Activated naive CD4-positive, alpha-beta T cell treated with anti-CD3 and anti-CD28 coated beads for 36 hours (primary cell): ENCODE results near the gene DPEP2. TPM values are rescaled to one million over a fixed set of nuclear protein-coding genes. Genes with fewer than 3 reads are reported as not detected.
"Not testable (repeated sequence)": the region's sequence is repeated elsewhere in the genome, so short reads cannot be mapped to it uniquely, and the experiment has no call there.

Experiments
- CTCF ChIA-PET: fragments of 350-600 bp; sonication (Branson Sonifier 250); formaldehyde crosslinking; loops from one replicate; lab custom pipeline; 2021; ENCODE audit warnings: antibody characterized with exemption; lab: Charles Lee
- DNase-seq: peaks from one replicate; pipeline ENCODE4 v3.0.0-alpha.2; 2020
- H3K27ac Mint-ChIP-seq: one replicate; pipeline ENCODE4 v1.8.0; 2021; ENCODE audit warnings: mild to moderate bottlenecking, mixed read lengths
- H3K27me3 Mint-ChIP-seq: one replicate; pipeline ENCODE4 v1.8.0; 2021; ENCODE audit warnings: low read depth, mixed read lengths
- H3K36me3 Mint-ChIP-seq: one replicate; pipeline ENCODE4 v1.8.0; 2021; ENCODE audit warnings: low read depth, mixed read lengths
- H3K4me1 Mint-ChIP-seq: one replicate; pipeline ENCODE4 v1.8.0; 2021; ENCODE audit warnings: low read depth, mixed read lengths
- H3K4me3 Mint-ChIP-seq: one replicate; pipeline ENCODE4 v1.8.0; 2021; ENCODE audit warnings: mild to moderate bottlenecking, moderate library complexity, mixed read lengths
- H3K9me3 Mint-ChIP-seq: one replicate; pipeline ENCODE4 v1.8.0; 2021; ENCODE audit warnings: mixed read lengths
- intact Hi-C: fragments of 100-400 bp; cut with micrococcal nuclease; formaldehyde crosslinking; loops from one replicate; pipeline ENCODE4 v1.15.1; 2023
- total RNA-seq, 2 experiments: library from RNA; stranded (reverse); gene quantifications; one replicate each; pipeline ENCODE4 v1.2.3, GENCODE V29; 2021

DPEP2 gene
- total RNA-seq, 2 experiments from 2014 or later, result 3.1 to 3.8 TPM

- peaks cover 16% of the 10 kb centered on the region for H3K36me3 Mint-ChIP-seq
- no peaks in the 10 kb centered on the region for H3K27me3 Mint-ChIP-seq
- CTCF ChIA-PET, result interaction anchor here (0.7 to 3.4 kb wide), 4 partner anchors 12 to 35 kb away, joined by 3 to 16 read pairs (median 4); no protein-coding TSS in a partner anchor
- H3K4me1 Mint-ChIP-seq, result peaks cover 16% of the 10 kb centered on the region
- no peak for DNase-seq
- no peak overlapping the region for H3K27ac Mint-ChIP-seq
- intact Hi-C loops, result no loop called here
- H3K9me3 Mint-ChIP-seq, result no peaks in the 10 kb centered on the region
- H3K4me3 Mint-ChIP-seq, result no peak overlapping the region
Observed at GRCh38 chr16:68028996-68029395, 29.7 kb upstream of the DPEP2 start.

- peaks cover 38% of the 10 kb centered on the region for H3K4me1 Mint-ChIP-seq
Observed at GRCh38 chr16:68022728-68023537, 23.6 kb upstream of the DPEP2 start, which contains the start of the genes DDX28 and DUS2. Gene DDX28 (minus strand): TSS chr16:68023232. CDS start chr16:68023202, 30 bp downstream. Gene DUS2 (plus strand): TSS chr16:68023284. CDS start chr16:68038024, 14,740 bp downstream.

GRCh38 chr16:68022278-68022727, 23.0 kb upstream of the DPEP2 start:
- CTCF ChIA-PET, result interaction anchor here (0.6 to 1.8 kb wide), 7 partner anchors 19 to 307 kb away, joined by 3 to 4 read pairs (median 3); no protein-coding TSS in a partner anchor
- H3K9me3 Mint-ChIP-seq, result no peaks in the 10 kb centered on the region

More at GRCh38 chr16:68022728-68023537, 23.6 kb upstream of the DPEP2 start, which contains the start of the genes DDX28 and DUS2:
- Mint-ChIP-seq H3K27ac (peak within 1 kb of the TSS; percentile 94), H3K9me3 (no peaks in the 10 kb centered on the region), H3K27me3 (no peaks in the 10 kb centered on the region), H3K36me3 (peaks cover 25% of the 10 kb centered on the region), H3K4me3 (peak within 1 kb of the TSS; percentile 99)
- peak; percentile 96 for DNase-seq
- CTCF ChIA-PET, result interaction anchor here (1.3 to 1.8 kb wide), 3 partner anchors 18 to 306 kb away, joined by 3 to 6 read pairs (median 4); no protein-coding TSS in a partner anchor
- intact Hi-C loops, result loop anchor here (1.0 to 5.0 kb wide), 6 partner anchors 30 to 216 kb away; partner anchors contain the start of genes DPEP3, PSMB10, RANBP10 and SLC12A4

GRCh38 chr16:68021490-68021889, 22.2 kb upstream of the DPEP2 start:
- no peak for DNase-seq
- Mint-ChIP-seq H3K4me3 (peak overlapping the region; percentile 99), H3K9me3 (no peaks in the 10 kb centered on the region), H3K4me1 (peaks cover 38% of the 10 kb centered on the region), H3K27ac (no peak overlapping the region), H3K27me3 (no peaks in the 10 kb centered on the region), H3K36me3 (peaks cover 18% of the 10 kb centered on the region)
- intact Hi-C loops, result loop anchor here (5.0 kb wide), 1 partner anchor 39 kb away; the partner anchor contains the start of gene DPEP3
- CTCF ChIA-PET, result interaction anchor here (0.6 to 1.8 kb wide), 9 partner anchors 15 to 523 kb away, joined by 3 to 4 read pairs (median 3); no protein-coding TSS in a partner anchor

More at GRCh38 chr16:68022278-68022727, 23.0 kb upstream of the DPEP2 start:
- no peak for DNase-seq
- intact Hi-C loops, result loop anchor here (2.0 to 5.0 kb wide), 5 partner anchors 40 to 216 kb away; partner anchors contain the start of genes DPEP3, PSMB10, RANBP10 and SLC12A4
- H3K27ac Mint-ChIP-seq, result peak overlapping the region; percentile 94
- H3K36me3 Mint-ChIP-seq, result peaks cover 19% of the 10 kb centered on the region
- no peaks in the 10 kb centered on the region for H3K27me3 Mint-ChIP-seq
- peak overlapping the region; percentile 99 for H3K4me3 Mint-ChIP-seq
- peaks cover 38% of the 10 kb centered on the region for H3K4me1 Mint-ChIP-seq

- H3K36me3 Mint-ChIP-seq, result peaks cover 13% of the 10 kb centered on the region
- peaks cover 25% of the 10 kb centered on the region for H3K4me1 Mint-ChIP-seq
- CTCF ChIA-PET, result interaction anchor here (0.6 to 2.9 kb wide), 2 partner anchors 22 to 44 kb away, joined by 3 to 15 read pairs; no protein-coding TSS in a partner anchor
- H3K27ac Mint-ChIP-seq, result no peak overlapping the region
- H3K9me3 Mint-ChIP-seq, result no peaks in the 10 kb centered on the region
- H3K27me3 Mint-ChIP-seq, result no peaks in the 10 kb centered on the region
- no peak for DNase-seq
- H3K4me3 Mint-ChIP-seq, result no peak overlapping the region
- intact Hi-C loops, result no loop called here
Observed at GRCh38 chr16:68019167-68019680, 19.9 kb upstream of the DPEP2 start.

- Mint-ChIP-seq H3K4me3 (no peak within 1 kb of the TSS), H3K27ac (no peak within 1 kb of the TSS), H3K9me3 (no peaks in the 10 kb centered on the region), H3K4me1 (peaks cover 11% of the 10 kb centered on the region), H3K36me3 (no peaks in the 10 kb centered on the region), H3K27me3 (no peaks in the 10 kb centered on the region)
- CTCF ChIA-PET, result interaction anchor here (1.5 kb wide), 1 partner anchor 32 kb away, joined by 3 read pairs; no protein-coding TSS in a partner anchor
- no peak for DNase-seq
- intact Hi-C loops, result no loop called here
Observed at GRCh38 chr16:68015681-68016080, 16.4 kb upstream of the DPEP2 start, which contains the start of gene DPEP2NB. Gene DPEP2NB (minus strand): TSS chr16:68015911. CDS start chr16:68015770, 141 bp downstream.

GRCh38 chr16:68013440-68013839, 14.2 kb upstream of the DPEP2 start:
- H3K4me3 Mint-ChIP-seq, result no peak overlapping the region
- CTCF ChIA-PET, result interaction anchor here (0.6 to 1.7 kb wide), 3 partner anchors 8 to 117 kb away, joined by 3 to 5 read pairs (median 3); no protein-coding TSS in a partner anchor
- H3K4me1 Mint-ChIP-seq, result peaks cover 12% of the 10 kb centered on the region
- no peak overlapping the region for H3K27ac Mint-ChIP-seq
- no peaks in the 10 kb centered on the region for H3K9me3 Mint-ChIP-seq
- no peaks in the 10 kb centered on the region for H3K27me3 Mint-ChIP-seq
- no peak for DNase-seq
- intact Hi-C loops, result no loop called here
- no peaks in the 10 kb centered on the region for H3K36me3 Mint-ChIP-seq

GRCh38 chr16:68009872-68010271, 10.6 kb upstream of the DPEP2 start:
- H3K36me3 Mint-ChIP-seq, intact Hi-C loops: not testable (repeated sequence)

GRCh38 chr16:68009157-68009735, 10.0 kb upstream of the DPEP2 start:
- H3K27me3 Mint-ChIP-seq, result no peaks in the 10 kb centered on the region
- CTCF ChIA-PET, result interaction anchor here (0.7 to 0.9 kb wide), 2 partner anchors 20 to 55 kb away, joined by 3 to 4 read pairs; no protein-coding TSS in a partner anchor
- H3K4me3 Mint-ChIP-seq, result no peak overlapping the region
- peak overlapping the region; percentile 12 for H3K27ac Mint-ChIP-seq
- no peaks in the 10 kb centered on the region for H3K9me3 Mint-ChIP-seq
- no peaks in the 10 kb centered on the region for H3K36me3 Mint-ChIP-seq
- intact Hi-C loops, result no loop called here
- peaks cover 31% of the 10 kb centered on the region for H3K4me1 Mint-ChIP-seq
- no peak for DNase-seq

More at GRCh38 chr16:68009872-68010271, 10.6 kb upstream of the DPEP2 start:
- DNase-seq, H3K27ac Mint-ChIP-seq, H3K9me3 Mint-ChIP-seq, H3K4me3 Mint-ChIP-seq, H3K27me3 Mint-ChIP-seq: not testable (repeated sequence)
- CTCF ChIA-PET, result interaction anchor here (0.7 kb wide), 1 partner anchor 56 kb away, joined by 4 read pairs; no protein-coding TSS in a partner anchor
- peaks cover 29% of the 10 kb centered on the region for H3K4me1 Mint-ChIP-seq

GRCh38 chr16:68005786-68006286, 6.6 kb upstream of the DPEP2 start:
- DNase-seq, result peak; percentile 43
- Mint-ChIP-seq H3K9me3 (no peaks in the 10 kb centered on the region), H3K36me3 (no peaks in the 10 kb centered on the region), H3K4me3 (peak overlapping the region; percentile 45), H3K27me3 (no peaks in the 10 kb centered on the region), H3K27ac (peak overlapping the region; percentile 88), H3K4me1 (peaks cover 28% of the 10 kb centered on the region)
- intact Hi-C loops, result no loop called here
- CTCF ChIA-PET, result interaction anchor here (0.5 to 1.9 kb wide), 10 partner anchors 8 to 317 kb away, joined by 3 to 7 read pairs (median 3); no protein-coding TSS in a partner anchor

- H3K4me1 Mint-ChIP-seq, result peaks cover 33% of the 10 kb centered on the region
- no peak overlapping the region for H3K4me3 Mint-ChIP-seq
Observed at GRCh38 chr16:68005211-68005610, 5.9 kb upstream of the DPEP2 start.

More at GRCh38 chr16:68005211-68005610, 5.9 kb upstream of the DPEP2 start:
- CTCF ChIA-PET, result interaction anchor here (0.7 to 1.9 kb wide), 7 partner anchors 9 to 316 kb away, joined by 3 to 7 read pairs (median 3); no protein-coding TSS in a partner anchor
- Mint-ChIP-seq H3K27me3 (no peaks in the 10 kb centered on the region), H3K27ac (peak overlapping the region; percentile 88), H3K9me3 (no peaks in the 10 kb centered on the region), H3K36me3 (no peaks in the 10 kb centered on the region)
- no peak for DNase-seq
- intact Hi-C loops, result no loop called here
